ENCODE measurements around the gene CDC42BPB.

The CDC42BPB gene

DNA sequence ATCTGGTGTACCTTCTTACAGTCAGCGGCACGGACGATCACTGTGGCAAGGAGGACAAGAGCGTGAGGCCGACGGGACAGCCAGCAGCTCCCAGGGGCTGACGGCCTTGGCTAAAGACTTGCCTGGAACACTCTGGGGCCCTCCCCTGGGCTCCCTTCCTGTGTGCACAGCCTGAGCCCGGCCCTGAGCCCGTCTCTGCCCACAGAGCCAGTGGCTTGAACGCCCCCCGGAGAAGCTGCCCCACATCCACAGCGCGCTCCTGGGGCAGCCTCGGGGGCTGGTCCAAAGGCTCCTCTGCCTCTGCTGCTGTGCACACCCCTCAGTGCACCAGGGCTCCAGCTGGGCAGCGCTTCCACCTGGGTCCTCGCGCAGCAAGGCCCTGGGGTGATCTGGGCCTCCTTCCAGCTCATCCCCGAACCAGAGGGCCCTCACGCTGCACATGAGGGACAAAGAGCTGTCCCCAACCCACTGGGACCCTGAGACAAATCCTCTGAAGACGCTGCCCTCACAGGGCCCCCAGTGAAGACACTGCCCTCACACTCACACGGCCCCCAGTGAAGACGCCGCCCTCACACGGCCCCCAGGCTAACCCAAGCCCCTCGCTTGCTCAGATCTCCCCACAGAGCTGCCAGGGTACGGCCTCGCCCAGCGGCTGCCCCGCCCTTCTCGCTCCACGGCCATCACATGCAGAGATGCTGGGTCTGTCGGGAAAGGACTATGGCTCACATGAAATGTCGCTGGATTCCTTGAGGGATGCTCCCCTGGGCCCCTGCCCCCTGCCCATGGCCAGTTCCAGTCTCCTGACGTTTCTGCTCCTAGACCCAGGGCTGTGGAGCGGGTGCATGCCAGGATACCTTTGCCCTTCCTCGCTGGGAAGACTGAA is 112.7 kb downstream of the CDC42BPB start:
- no peak for DNase-seq (ENCODE audit: low spot score)

DNA sequence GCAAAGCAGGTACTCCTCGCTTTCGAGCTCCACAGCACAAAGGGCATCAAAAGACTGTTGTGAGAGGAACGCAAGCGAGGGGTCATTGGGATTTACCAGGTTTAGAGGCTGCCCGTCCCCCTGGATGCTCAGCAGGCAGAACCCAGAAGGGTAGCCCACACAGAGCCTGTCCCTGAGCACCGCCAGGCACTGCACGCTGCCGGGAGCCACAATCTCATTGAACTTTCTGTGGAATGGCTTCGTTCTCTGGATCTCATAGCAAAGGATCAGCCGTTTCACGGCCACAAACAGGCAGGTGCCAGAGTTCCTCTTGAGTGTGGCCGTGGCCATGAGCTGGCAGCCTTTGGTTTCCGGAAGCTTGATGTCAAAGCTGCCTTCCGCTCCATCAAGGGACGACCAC is 113.4 kb downstream of the CDC42BPB start:
- no peak for DNase-seq (ENCODE audit: low spot score)

DNA sequence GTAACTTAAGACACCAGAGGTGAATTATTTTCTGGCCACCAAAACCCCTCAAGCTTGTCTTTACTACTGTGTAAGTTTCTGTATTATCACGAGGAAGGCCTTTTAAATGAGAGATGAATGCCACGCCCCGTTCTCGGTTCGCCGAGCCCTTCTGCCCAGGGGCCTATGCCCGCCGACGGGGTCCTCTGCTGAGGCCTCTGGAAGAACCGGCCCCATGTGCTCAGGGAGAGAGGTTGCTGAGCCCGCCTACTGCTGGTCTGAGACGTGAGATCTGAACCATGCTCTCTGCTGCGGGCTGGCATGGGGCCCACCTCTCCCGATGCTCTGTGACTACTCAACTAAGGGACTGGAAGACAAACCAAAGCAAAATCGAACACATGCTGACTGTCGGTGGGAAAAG is 113.9 kb downstream of the CDC42BPB start:
- no peak for DNase-seq (ENCODE audit: low spot score)

DNA sequence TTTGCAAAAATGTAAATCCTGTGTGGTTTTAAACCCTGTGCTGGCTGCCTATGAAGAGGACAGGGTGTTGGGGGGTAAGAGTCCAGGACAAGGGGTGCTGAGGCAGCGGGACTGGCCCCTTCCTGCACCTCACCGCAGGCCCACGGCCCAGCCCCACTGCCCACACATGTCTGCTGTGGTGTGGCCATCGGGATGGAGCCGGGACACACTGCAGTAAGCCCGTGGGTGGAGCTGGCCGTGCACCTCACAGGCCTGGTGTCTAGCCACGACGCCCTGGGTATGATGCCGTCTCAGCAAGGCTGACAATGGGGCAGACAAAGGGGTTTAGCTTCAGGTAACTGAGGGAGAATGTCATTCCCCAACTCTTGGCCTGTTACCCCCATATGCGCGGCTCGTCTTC is 115.3 kb downstream of the CDC42BPB start:
- DNase-seq (ENCODE audit: low spot score): no peak

DNA sequence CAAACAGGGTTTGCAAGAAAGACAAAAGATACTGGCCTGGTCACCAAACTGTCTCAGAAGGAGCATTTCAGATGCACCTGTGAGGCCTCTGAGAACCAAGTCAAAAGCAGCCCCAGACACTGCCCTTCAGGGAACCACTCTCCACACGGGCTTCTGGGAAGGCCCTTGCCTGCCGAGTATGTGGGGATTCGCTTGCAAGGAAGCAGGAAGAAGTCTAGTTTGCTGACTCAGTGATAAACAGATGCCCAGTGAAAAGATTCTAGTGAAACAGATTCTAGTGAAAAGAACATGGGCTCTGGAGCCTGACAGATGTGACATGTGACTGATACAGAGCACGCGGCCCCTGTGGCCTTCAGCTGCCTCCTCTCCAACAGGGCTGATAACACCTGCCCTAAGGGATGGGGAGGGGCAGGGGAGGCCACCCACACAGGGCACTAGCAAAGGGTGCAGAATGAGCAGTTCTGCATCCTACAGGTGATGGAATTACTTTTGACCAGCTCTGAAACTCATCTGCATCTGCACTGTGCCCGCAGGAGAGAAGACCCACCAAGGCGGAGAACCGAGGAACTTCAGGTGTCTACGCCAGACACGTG is 115.8 kb downstream of the CDC42BPB start:
- no peak for DNase-seq (ENCODE audit: low spot score)

DNA sequence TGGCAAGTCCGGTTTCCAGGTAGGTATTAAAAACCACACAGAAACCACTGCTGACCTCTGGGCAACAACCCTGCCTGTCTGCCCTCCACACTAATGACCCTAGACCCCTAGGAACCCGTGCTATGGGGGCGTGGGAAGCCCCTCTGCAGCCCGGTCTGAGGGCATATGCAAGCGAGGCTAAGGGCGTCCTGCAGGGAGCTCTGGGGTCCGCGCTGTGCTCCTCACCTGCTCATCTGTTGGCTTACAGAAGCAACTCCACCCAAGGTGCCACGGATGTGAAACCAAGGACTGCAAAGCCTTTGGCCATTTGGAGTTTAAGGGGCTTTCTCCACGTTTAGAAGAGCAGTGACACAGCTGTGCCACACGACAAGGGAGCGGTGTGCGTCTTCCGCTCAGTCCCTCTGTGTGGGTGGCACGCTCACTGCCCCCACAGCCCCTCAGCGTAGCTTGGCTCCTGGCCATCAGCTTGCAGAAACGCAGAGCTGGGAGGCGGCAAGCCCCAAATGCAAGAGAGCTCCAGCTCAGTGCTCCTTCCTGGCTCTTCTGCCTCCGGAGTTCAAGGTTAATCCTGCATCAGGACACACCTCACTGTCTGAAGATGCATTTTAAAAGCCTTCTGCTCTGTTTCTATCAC is 116.5 kb downstream of the CDC42BPB start:
- DNase-seq (ENCODE audit: low spot score): no peak

DNA sequence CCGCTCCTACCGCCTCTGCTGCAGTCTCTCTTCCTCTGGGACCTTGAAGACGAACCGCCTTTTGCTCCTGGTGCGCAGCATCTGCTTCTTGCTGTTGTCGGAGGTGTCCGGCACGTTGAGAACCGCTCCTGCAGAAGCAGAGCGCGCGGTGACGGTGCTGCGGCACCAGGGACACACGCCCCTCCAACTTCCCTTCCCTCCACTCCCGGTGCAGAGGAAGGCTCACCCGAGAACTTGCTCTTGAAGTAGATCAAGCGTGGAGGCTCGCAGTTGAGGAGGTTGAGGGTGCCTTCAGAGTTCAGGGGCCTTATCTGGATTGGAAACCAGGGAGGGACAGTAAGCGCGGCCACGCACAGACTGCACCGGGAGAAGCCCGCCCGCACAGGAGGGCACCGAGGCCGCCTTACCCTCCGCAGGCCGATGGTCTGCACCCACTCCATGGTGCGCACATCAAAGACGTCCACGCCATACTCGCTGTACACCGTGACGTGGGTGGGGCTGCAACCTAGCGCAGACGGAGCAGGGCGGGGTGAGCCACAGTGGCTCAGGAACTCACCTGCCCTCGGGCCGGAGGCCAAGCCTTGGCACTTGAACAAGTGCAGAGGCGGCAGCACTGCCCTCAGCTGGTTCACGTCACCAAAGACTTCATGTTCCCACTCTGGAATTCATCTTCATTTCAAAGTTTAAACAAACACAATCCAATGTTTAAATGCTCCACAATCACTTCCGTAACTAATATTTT is 117.4 kb downstream of the CDC42BPB start:
- DNase-seq (ENCODE audit: low spot score): no peak

DNA sequence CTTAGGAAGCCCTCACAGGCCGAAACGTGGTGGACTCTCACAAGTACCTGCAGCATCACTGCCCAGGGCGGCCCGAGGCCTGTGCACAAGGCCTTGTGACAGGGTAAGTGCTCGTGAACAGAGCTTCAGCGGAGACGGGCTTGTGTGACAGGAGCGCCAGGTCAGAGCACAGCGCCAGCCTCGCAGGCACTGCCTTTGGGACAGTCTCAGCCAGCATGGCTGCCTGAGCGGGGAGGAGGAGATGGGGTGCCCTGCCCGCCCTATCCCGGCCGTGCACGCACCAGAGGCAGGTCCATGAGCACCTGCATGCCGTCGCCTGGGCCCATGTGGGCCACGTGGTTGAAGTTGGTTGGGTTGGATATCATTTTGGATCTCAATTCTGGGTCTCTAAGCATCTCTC is 118.0 kb downstream of the CDC42BPB start:
- no peak for DNase-seq (ENCODE audit: low spot score)

DNA sequence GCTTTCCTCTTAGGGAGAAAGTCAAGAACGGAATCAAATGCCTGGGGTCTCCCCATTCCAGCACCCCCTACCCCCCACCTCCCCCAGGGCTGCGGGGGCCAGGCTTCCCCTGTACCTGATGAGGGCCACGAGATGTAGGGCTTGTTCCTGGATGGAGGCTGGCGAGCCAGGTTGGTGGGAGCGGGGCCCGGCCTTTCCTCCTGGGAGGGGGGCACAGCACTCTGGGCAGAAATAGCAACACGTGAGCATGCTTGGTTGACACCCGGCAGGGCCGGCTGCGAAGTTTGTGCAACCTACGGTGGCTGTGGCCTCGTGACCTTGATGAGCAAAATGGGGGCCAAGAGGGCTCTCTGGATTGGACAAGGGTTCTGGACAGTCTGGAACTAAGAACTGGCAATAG is 119.2 kb downstream of the CDC42BPB start:
- no peak for DNase-seq (ENCODE audit: low spot score)

DNA sequence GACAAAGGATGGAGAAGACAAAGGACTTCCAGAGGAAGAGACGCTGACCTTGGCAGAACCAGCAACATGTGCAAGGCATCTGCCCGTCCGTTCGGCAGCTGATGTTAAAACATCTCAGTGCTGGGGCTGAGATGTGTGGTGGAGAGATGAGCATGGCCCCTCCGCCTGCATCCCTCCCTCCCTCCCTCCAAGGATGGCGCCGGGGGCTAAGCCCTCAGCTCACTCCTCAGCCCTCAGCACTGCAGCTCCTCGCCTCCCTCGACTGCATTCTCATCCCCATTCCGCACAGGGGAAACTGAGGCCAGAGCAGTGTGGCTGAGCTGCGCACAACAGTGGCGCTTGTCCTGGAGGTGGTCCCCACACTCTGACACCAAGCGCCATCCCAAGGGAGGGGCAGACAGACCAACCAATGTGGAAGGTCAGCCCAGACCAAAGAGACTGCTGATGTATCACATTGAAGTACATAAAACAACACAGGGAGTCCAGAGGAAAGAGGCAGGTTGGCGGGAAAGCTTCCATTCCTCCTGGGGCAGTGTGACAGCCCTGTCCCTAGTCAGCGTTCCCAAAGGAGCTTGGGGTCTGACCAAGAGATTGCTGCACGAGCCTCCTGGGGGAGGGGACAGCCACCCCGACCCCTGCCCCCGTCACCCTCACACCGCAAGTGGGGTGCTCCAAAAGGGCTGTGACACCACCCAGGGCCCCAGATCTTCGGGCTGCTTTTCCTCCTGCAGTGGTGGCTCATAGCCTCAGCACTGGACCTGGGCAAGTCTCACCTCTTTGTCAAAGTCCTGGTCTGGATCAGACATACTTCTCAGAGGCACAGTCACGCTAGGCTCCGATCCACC is 119.8 kb downstream of the CDC42BPB start:
- no peak for DNase-seq (ENCODE audit: low spot score)

DNA sequence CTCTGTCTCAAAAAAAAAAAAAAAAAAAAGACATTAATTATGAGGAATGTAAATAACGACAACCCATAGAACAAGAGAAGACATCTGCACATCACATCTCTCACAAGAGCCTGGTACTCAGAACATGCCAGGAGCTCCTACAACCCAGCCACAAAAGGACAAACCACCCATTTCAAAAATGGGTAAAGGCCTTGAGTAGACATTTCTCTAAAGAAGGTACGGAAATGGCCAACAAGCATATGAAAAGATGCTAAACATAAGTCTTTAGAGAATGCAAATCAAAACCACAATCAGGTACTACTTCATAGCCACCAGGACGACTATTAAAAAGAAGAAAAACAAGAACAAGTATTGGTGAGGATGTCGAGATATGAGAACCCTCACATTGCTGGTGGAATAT is 121.6 kb downstream of the CDC42BPB start:
- DNase-seq (ENCODE audit: low spot score): no peak

DNA sequence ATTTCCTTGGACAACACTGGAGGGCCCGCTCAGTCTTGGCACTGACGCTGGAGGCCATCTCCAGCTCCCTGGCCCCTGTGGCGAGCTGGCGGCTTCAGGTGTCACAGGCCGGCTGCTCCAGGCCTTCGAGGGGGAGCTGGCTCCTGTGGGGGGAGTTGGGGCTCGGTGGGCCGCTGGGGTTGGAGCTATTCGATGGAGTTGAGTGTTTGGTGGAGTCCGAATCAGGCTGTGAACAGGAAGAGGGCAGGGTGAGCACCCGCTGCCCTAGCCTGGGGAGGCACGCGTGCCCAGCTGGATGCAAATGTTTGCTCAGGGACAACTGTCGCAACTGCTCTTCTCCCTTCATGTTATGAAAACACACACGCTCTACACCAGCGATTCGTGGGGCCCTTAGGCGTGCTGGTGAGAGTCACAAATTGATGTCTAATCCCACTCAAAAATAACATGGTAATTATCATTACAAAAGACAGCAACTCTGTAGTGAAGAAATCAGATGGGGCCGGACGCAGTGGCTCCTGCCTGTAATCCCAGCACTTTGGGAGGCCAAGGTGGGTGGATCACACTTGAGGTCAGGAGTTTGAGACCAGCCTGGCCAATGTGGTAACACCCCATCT is 123.6 kb downstream of the CDC42BPB start:
- no peak for DNase-seq (ENCODE audit: low spot score)

DNA sequence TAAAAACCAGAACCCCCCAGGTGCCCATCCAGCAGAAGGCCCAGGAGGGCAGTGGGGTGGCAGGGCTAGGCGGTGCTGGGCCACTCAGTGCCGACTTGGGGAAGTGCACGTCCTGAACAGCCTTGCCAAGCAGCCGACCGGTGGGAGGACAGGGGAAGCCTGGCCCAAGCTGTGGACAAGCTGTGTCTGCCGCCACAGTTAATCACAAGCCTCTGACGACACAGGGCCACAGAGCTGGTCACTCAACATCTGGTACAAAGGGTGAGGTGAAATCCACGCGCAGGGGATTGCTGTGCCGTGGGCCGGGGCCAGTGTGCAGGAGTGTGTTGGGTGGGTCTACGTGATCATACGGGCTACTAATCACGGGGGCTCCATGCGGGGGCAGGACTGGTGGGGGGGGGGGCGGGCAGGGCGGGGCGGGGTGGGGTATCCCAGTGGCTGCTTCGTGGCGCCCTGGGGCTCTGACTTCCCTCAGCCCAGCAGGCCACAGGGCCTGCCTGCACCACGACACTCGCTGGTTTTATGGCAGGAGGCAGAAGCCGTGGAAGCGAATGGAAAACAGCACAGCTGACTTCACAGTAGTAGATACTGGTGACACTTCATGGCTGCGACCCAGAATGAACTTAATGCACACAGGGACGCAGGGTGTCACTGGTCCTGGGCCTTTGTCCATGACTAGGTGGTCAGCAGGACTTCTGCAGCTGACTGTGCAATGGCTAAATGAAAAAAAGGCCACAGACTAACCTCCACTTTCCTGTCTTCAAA is 124.7 kb downstream of the CDC42BPB start:
- no peak for DNase-seq (ENCODE audit: low spot score)

DNA sequence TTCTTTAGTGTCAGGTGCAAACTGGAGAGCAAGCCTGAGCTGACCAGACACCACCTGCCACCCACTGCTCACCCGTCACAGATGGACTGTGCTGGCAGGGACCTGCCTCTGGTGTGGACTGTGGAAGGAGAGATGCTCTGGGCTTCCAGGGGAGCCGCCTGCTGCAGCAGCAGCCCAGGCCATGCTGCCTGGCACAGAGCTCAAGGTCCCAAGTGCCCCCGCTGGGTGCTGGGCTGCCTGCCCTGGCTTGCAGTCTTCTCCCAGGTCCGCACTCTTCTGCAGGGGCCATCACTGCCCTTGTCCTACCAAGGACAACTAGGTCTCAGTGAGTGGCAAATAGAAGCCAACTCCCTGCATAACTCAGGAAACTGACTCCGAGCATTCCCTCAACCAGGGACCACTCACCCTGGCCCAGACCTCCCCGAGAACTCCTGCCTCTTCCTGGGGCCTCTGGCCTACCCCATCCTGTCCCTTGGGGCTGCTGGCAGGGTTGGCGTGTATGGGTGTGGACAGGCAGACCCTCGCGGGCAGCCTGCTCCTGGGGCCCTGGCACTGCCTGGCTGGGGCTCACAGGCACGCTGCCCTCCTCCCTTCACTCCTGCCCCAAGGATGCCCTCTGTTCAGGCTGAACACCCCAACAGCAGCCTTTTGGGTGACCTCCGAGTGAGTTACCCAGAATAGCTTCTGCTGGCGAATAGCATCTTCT is 125.6 kb downstream of the CDC42BPB start:
- DNase-seq (ENCODE audit: low spot score): no peak

DNA sequence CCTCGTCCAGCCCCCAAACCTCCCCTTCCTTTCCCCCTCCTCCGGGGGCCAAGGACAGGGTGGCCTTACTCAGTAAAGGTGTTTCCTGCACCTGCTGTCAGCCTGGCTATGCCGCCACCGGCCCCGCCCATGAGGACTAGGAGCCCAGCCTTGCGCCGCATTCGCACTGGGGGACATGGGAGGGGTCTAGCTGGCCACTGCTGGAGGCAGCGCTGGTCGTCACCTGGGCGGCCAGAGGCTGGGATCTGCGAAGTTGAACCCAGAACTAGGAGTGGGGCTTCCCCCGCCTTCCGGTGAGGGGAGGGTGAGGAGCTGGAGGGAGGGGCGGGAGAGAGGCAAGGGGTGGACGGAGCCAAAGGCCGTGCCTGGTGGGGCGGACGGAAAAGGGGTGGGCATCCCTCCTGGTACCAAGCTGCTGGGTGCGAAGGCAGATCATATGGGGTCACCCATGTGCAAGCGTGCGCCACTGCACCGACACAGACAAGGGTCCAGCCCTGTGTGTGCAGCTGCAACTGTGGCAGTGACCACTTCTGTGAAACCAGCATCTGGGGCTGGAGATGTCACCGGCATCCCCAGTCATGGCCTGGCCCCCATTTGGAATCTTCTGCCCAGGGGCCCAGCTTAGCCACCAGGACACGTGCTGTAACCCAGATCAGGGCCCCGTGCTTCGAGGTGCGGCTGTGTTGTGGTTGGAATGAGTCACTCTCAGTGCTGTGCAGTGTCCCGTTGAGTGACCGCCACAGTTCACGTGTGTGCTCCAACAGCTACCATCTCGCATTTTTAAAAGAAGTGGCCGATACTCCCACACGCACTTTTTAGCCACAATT is 126.4 kb downstream of the CDC42BPB start:
- no peak for DNase-seq (ENCODE audit: low spot score)

DNA sequence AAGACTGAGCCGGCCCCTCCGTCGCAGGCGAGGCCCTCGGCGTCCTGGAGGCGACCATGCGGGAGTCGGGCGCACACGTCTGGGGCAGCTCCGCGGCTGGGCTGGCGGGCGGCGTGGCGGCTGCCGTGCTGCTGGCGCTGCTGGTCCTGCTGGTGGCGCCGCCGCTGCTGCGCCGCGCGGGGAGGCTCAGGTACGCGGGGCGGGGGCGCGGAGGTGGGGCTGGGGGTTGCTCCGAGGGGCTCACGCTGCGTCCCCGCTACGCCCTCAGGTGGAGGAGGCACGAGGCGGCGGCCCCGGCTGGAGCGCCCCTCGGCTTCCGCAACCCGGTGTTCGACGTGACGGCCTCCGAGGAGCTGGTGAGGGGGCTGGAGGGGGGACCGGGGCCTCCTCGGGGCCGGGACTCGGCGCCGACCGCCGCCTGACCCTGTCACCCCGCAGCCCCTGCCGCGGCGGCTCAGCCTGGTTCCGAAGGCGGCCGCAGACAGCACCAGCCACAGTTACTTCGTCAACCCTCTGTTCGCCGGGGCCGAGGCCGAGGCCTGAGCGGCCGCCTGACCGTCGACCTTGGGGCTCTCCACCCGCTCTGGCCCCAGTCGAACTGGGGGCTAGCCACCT is 127.1 kb downstream of the CDC42BPB start:
- no peak for DNase-seq (ENCODE audit: low spot score)

DNA sequence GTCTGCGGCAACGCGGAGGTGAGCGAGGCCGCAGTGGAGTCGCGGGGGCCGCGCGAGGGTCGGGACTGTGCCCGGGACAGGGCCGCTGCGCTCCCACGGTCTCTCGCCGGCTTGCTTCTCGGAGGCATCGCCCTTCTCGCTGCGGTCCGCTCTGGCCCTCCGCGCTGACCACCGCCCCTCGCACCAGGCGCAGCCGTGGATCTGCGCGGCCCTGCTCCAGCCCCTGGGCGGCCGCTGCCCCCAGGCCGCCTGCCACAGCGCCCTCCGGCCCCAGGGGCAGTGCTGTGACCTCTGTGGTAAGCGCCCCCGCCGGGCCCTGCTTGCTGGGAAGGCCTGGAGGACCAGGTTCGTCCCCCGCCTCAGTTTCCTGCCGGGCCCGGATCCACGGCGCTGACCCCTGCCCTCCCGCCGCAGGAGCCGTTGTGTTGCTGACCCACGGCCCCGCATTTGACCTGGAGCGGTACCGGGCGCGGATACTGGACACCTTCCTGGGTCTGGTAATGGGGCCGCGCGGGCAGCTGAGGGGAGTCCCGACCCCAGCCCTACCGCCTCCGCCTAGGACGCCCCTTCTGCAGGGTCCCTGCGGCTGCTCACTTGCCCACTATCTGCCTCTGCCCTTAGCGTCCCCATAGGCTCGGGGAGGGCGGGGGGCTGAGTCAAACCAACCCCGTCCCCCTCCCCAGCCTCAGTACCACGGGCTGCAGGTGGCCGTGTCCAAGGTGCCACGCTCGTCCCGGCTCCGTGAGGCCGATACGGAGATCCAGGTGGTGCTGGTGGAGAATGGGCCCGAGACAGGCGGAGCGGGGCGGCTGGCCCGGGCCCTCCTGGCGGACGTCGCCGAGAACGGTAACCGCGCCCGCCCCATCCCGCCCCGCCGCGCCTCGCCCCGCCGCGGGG is 127.9 kb downstream of the CDC42BPB start:
- DNase-seq (ENCODE audit: low spot score): no peak
